Measurements from ENCODE around the gene MROH2A. TPM values are rescaled to one million over a fixed set of nuclear protein-coding genes. Genes with fewer than 3 reads are reported as not detected.

The MROH2A gene
- total RNA-seq, 2 donors from 2014 or later, result 2.3 TPM; not detected in 1

GRCh38 chr2:233849607-233850271 is 71.6 kb downstream of the MROH2A start:
- no peaks in the 10 kb centered on the region for H3K27me3 ChIP-seq (replicated peaks; ENCODE audit: insufficient read depth)
- TF ChIP-seq CTCF (IDR thresholded peaks at IDR 0.05) (no peak), POLR2A (IDR thresholded peaks at IDR 0.05) (no peak), POLR2AphosphoS5 (IDR thresholded peaks at IDR 0.05) (no peak)
- no peak overlapping the region for H3K4me3 ChIP-seq
- no peaks in the 10 kb centered on the region for H3K9me3 ChIP-seq
- H3K4me1 ChIP-seq (replicated peaks), result no peaks in the 10 kb centered on the region
- DNase-seq (ENCODE audit: low spot score), result no peak
- WGBS, result 93% methylated on average over 13 of the region's 13 CpGs
- intact Hi-C loops (cut with DNase I), result no loop called here
- H3K27ac ChIP-seq, result no peak overlapping the region
- no peaks in the 10 kb centered on the region for H3K36me3 ChIP-seq

- H3K36me3 ChIP-seq, result no peaks in the 10 kb centered on the region
- WGBS, result 91% methylated on average over 7 of the region's 7 CpGs
- no peaks in the 10 kb centered on the region for H3K9me3 ChIP-seq
- no peaks in the 10 kb centered on the region for H3K27me3 ChIP-seq (replicated peaks; ENCODE audit: insufficient read depth)
- intact Hi-C loops (cut with DNase I), result no loop called here
- no peaks in the 10 kb centered on the region for H3K4me1 ChIP-seq (replicated peaks)
- H3K27ac ChIP-seq, result no peak overlapping the region
- no peak overlapping the region for H3K4me3 ChIP-seq
- DNase-seq (ENCODE audit: low spot score), result no peak
- TF ChIP-seq CTCF (IDR thresholded peaks at IDR 0.05) (no peak), POLR2AphosphoS5 (IDR thresholded peaks at IDR 0.05) (no peak), POLR2A (IDR thresholded peaks at IDR 0.05) (no peak)
Measured at GRCh38 chr2:233850745-233851144, 72.6 kb downstream of the MROH2A start.

GRCh38 chr2:233851169-233851568 is 73.0 kb downstream of the MROH2A start:
- no peak overlapping the region for H3K27ac ChIP-seq
- intact Hi-C loops (cut with DNase I), result no loop called here
- DNase-seq (ENCODE audit: low spot score), result no peak
- H3K27me3 ChIP-seq (replicated peaks; ENCODE audit: insufficient read depth), result no peaks in the 10 kb centered on the region
- H3K36me3 ChIP-seq, result no peaks in the 10 kb centered on the region
- no peaks in the 10 kb centered on the region for H3K9me3 ChIP-seq
- TF ChIP-seq CTCF (IDR thresholded peaks at IDR 0.05) (no peak), POLR2A (IDR thresholded peaks at IDR 0.05) (no peak), POLR2AphosphoS5 (IDR thresholded peaks at IDR 0.05) (no peak)
- no peaks in the 10 kb centered on the region for H3K4me1 ChIP-seq (replicated peaks)
- 96% methylated on average over 6 of the region's 6 CpGs for WGBS
- no peak overlapping the region for H3K4me3 ChIP-seq

- H3K4me1 ChIP-seq (replicated peaks), result no peaks in the 10 kb centered on the region
- intact Hi-C loops (cut with DNase I), result no loop called here
- no peaks in the 10 kb centered on the region for H3K36me3 ChIP-seq
- WGBS, result 58% methylated on average over 3 of the region's 3 CpGs
- no peak for DNase-seq (ENCODE audit: low spot score)
- H3K27ac ChIP-seq, result no peak overlapping the region
- H3K4me3 ChIP-seq, result no peak overlapping the region
- TF ChIP-seq POLR2AphosphoS5 (IDR thresholded peaks at IDR 0.05), result no peak
- TF ChIP-seq POLR2A (IDR thresholded peaks at IDR 0.05), result no peak
- TF ChIP-seq CTCF (IDR thresholded peaks at IDR 0.05), result no peak
- H3K9me3 ChIP-seq, result no peaks in the 10 kb centered on the region
- H3K27me3 ChIP-seq (replicated peaks; ENCODE audit: insufficient read depth), result no peaks in the 10 kb centered on the region
Measured at GRCh38 chr2:233852056-233852455, 73.9 kb downstream of the MROH2A start.

- intact Hi-C loops (cut with DNase I), result no loop called here
- no peaks in the 10 kb centered on the region for H3K27me3 ChIP-seq (replicated peaks; ENCODE audit: insufficient read depth)
- H3K9me3 ChIP-seq, result no peaks in the 10 kb centered on the region
- no peak for DNase-seq (ENCODE audit: low spot score)
- no peak overlapping the region for H3K4me3 ChIP-seq
- H3K4me1 ChIP-seq (replicated peaks), result no peaks in the 10 kb centered on the region
- no peak overlapping the region for H3K27ac ChIP-seq
- no peak for TF ChIP-seq POLR2A (IDR thresholded peaks at IDR 0.05)
- no peak for TF ChIP-seq POLR2AphosphoS5 (IDR thresholded peaks at IDR 0.05)
- TF ChIP-seq CTCF (IDR thresholded peaks at IDR 0.05), result no peak
- no peaks in the 10 kb centered on the region for H3K36me3 ChIP-seq
- 29% methylated on average over 8 of the region's 8 CpGs for WGBS
Measured at GRCh38 chr2:233853353-233853752, 75.2 kb downstream of the MROH2A start.

All from prostate gland (tissue), 2 donors.